ENCODE data around the gene GDE1. TPM values are rescaled to one million over a fixed set of nuclear protein-coding genes. Genes with fewer than 3 reads are reported as not detected.

The GDE1 gene
- total and polyA plus RNA-seq, 9 of the 15 experiments (the other 6 are each of a cell fraction or from before 2014, with no cell fraction given): 18.8 to 40.5 (median 22.3) TPM

GRCh38 chr16:19555938-19556771, 34.3 kb upstream of the GDE1 start (continued):
- no peak for TF ChIP-seq DACH1 (IDR thresholded peaks at IDR 0.05; ENCODE audit: partially characterized antibody)
- peak; percentile 52; the same call in 1 of the 2 replicates for TF ChIP-seq SUPT5H (IDR thresholded peaks at IDR 0.05)
- no peak for TF ChIP-seq HSF4 (CRISPR knock-in tag; IDR thresholded peaks at IDR 0.05; ENCODE audit: borderline replicate concordance)
- peak; percentile 73; the same call in 1 of the 2 replicates for TF ChIP-seq CBX1 (IDR thresholded peaks at IDR 0.05; ENCODE audit: low read depth)
- TF ChIP-seq E2F6 (IDR thresholded peaks at IDR 0.05; ENCODE audit: borderline replicate concordance in 1 of 2, extremely low read depth in 1 of 2, insufficient read depth in 1 of 2, insufficient read length in 1 of 2, low read depth in 1 of 2, low read length in 1 of 2, poor library complexity in 1 of 2, severe bottlenecking in 1 of 2): no peak
- no peak for TF ChIP-seq ESRRA (IDR thresholded peaks at IDR 0.05; ENCODE audit: borderline replicate concordance, low read depth)
- peak; percentile 87 for TF ChIP-seq ADNP (tag; IDR thresholded peaks at IDR 0.05)
- 0 out of 2 replicates have a peak, but pooled peaks have one; percentile 50 for TF ChIP-seq DPF2 (IDR thresholded peaks at IDR 0.05)
- TF ChIP-seq LCOR (CRISPR knock-in tag; IDR thresholded peaks at IDR 0.05): peak; percentile 71; the same call in 1 of the 2 replicates
- no peak for TF ChIP-seq ZNF644 (tag; IDR thresholded peaks at IDR 0.05; ENCODE audit: low read depth)
- TF ChIP-seq TAF1 (IDR thresholded peaks at IDR 0.05; ENCODE audit: control insufficient read depth, extremely low read depth, insufficient read depth, low read length, severe bottlenecking): peak; percentile 63
- TF ChIP-seq DMBX1 (CRISPR knock-in tag; IDR thresholded peaks at IDR 0.05; ENCODE audit: borderline replicate concordance): 0 out of 2 replicates have a peak, but pooled peaks have one; percentile 17
- TF ChIP-seq TEAD4 (IDR thresholded peaks at IDR 0.05; ENCODE audit: low read length): peak; percentile 21; the same call in 1 of the 2 replicates
- no peak for TF ChIP-seq TEAD4 (CRISPR knock-in tag; IDR thresholded peaks at IDR 0.05; ENCODE audit: borderline replicate concordance)
- peak; percentile 49; the same call in 1 of the 2 replicates for TF ChIP-seq SP1 (CRISPR knock-in tag; IDR thresholded peaks at IDR 0.05)
- TF ChIP-seq CBFA2T3 (IDR thresholded peaks at IDR 0.05): peak; percentile 66
- TF ChIP-seq ZFP36 (IDR thresholded peaks at IDR 0.05; ENCODE audit: low read depth, low read length, partially characterized antibody): peak; percentile 25
- TF ChIP-seq YY1 (IDR thresholded peaks at IDR 0.05; ENCODE audit: borderline replicate concordance in 1 of 3, control insufficient read depth in 1 of 3, extremely low read depth in 1 of 3, insufficient read depth in 3 of 3, insufficient read length in 1 of 3, insufficient replicate concordance in 2 of 3, low read depth in 1 of 3, low read length in 2 of 3): peak in 2 of 3 experiments; percentile 34 to 82
